HepG2 (cell line): ENCODE results near the gene PTTG1. TPM values are rescaled to one million over a fixed set of nuclear protein-coding genes. Genes with fewer than 3 reads are reported as not detected.
A peak's percentile ranks its signal among the peaks of the same experiment; 100 is the strongest.

Source experiments
- HNF4A ChIP-seq: sonication (generic); formaldehyde crosslinking; IDR thresholded peaks from 2 replicates; pipeline ENCODE4 v1.4.0; 2020; ENCODE audit warnings: missing genetic modification reagents
- HNRNPL ChIP-seq: fragments of 200-400 bp; formaldehyde crosslinking; IDR thresholded peaks from 2 replicates; pipeline ENCODE4 v1.6.1; 2017; ENCODE audit warnings: mild to moderate bottlenecking, low read depth, low read length
- MIXL1 ChIP-seq: IDR thresholded peaks from 2 replicates; pipeline ENCODE4 v1.6.1; 2016
- PAWR ChIP-seq: sonication (generic); formaldehyde crosslinking; IDR thresholded peaks from 2 replicates; pipeline ENCODE4 v1.4.0; 2020; ENCODE audit warnings: missing genetic modification reagents, mild to moderate bottlenecking, borderline replicate concordance
- SMC3 ChIP-seq: IDR thresholded peaks from 2 replicates; pipeline ENCODE4 v1.6.1; 2011; ENCODE audit warnings: low read length, improper control_type of control experiment
- SPEN ChIP-seq: sonication (generic); formaldehyde crosslinking; IDR thresholded peaks from 2 replicates; pipeline ENCODE4 v1.5.1; 2020; ENCODE audit warnings: low read depth, mild to moderate bottlenecking, missing genetic modification reagents
- SRSF4 ChIP-seq: fragments of 200-400 bp; formaldehyde crosslinking; IDR thresholded peaks from one replicate; pipeline ENCODE4 v1.6.1; 2018; ENCODE audit warnings: mild to moderate bottlenecking, low read depth, low read length, moderate library complexity; ENCODE audit not compliant: poor library complexity, severe bottlenecking
- ZNF180 ChIP-seq: sonication (generic); formaldehyde crosslinking; IDR thresholded peaks from 2 replicates; pipeline ENCODE4 v1.4.0; 2020; ENCODE audit warnings: low read depth, missing genetic modification reagents, borderline replicate concordance
- ZNF460 ChIP-seq: sonication (generic); formaldehyde crosslinking; IDR thresholded peaks from 2 replicates; pipeline ENCODE4 v1.5.1; 2020; ENCODE audit warnings: missing genetic modification reagents, mild to moderate bottlenecking, borderline replicate concordance
- ZNF777 ChIP-seq: sonication (generic); formaldehyde crosslinking; IDR thresholded peaks from 2 replicates; pipeline ENCODE4 v1.4.0; 2020; ENCODE audit warnings: missing genetic modification reagents
- polyA plus RNA-seq, 8 experiments: library from polyadenylated mRNA; depleted of rRNA in 3 of 8; stranded (reverse) in 7 of 8; unstranded in 1 of 8; fragments of >200 nt; fragmentation: Illumina TruSeq in 4 of 8; extraction: Trizol in 4 of 8; gene quantifications; 2 replicates each; pipeline versions ENCODE4 v1.2.1 to v1.2.3, GENCODE V29; 2011 to 2016; ENCODE audit warnings: low read depth in 4 of 8, missing spikeins in 1 of 8, mixed read lengths in 1 of 8; ENCODE audit not compliant: insufficient read depth in 1 of 8
- total RNA-seq, 5 experiments: library from RNA; depleted of rRNA; stranded (reverse); fragments of >200 nt; fragmentation: Illumina TruSeq; extraction: Trizol; gene quantifications; 2 replicates each; pipeline ENCODE4 v1.2.3, GENCODE V29; 2016; ENCODE audit warnings: low read depth in 1 of 5
- TF ChIP-seq, protein P1 (sequence below): sonication (generic); formaldehyde crosslinking; IDR thresholded peaks from 2 replicates; pipeline ENCODE4 v1.9.0; 2021; ENCODE audit warnings: mild to moderate bottlenecking, missing genetic modification reagents
- TF ChIP-seq, protein P2 (sequence below): sonication (generic); formaldehyde crosslinking; IDR thresholded peaks from 2 replicates; pipeline ENCODE4 v1.4.0; 2020; ENCODE audit warnings: mild to moderate bottlenecking, missing genetic modification reagents
- TF ChIP-seq, protein P3 (sequence below): sonication (generic); formaldehyde crosslinking; IDR thresholded peaks from 2 replicates; pipeline ENCODE4 v1.4.0; 2020; ENCODE audit warnings: missing genetic modification reagents, borderline replicate concordance

PTTG1 gene
- total and polyA plus RNA-seq, 2 of the 13 experiments (the other 11 are each of a cell fraction or from before 2014, with no cell fraction given), result 102 to 161 TPM

- TF ChIP-seq, protein P1, sequence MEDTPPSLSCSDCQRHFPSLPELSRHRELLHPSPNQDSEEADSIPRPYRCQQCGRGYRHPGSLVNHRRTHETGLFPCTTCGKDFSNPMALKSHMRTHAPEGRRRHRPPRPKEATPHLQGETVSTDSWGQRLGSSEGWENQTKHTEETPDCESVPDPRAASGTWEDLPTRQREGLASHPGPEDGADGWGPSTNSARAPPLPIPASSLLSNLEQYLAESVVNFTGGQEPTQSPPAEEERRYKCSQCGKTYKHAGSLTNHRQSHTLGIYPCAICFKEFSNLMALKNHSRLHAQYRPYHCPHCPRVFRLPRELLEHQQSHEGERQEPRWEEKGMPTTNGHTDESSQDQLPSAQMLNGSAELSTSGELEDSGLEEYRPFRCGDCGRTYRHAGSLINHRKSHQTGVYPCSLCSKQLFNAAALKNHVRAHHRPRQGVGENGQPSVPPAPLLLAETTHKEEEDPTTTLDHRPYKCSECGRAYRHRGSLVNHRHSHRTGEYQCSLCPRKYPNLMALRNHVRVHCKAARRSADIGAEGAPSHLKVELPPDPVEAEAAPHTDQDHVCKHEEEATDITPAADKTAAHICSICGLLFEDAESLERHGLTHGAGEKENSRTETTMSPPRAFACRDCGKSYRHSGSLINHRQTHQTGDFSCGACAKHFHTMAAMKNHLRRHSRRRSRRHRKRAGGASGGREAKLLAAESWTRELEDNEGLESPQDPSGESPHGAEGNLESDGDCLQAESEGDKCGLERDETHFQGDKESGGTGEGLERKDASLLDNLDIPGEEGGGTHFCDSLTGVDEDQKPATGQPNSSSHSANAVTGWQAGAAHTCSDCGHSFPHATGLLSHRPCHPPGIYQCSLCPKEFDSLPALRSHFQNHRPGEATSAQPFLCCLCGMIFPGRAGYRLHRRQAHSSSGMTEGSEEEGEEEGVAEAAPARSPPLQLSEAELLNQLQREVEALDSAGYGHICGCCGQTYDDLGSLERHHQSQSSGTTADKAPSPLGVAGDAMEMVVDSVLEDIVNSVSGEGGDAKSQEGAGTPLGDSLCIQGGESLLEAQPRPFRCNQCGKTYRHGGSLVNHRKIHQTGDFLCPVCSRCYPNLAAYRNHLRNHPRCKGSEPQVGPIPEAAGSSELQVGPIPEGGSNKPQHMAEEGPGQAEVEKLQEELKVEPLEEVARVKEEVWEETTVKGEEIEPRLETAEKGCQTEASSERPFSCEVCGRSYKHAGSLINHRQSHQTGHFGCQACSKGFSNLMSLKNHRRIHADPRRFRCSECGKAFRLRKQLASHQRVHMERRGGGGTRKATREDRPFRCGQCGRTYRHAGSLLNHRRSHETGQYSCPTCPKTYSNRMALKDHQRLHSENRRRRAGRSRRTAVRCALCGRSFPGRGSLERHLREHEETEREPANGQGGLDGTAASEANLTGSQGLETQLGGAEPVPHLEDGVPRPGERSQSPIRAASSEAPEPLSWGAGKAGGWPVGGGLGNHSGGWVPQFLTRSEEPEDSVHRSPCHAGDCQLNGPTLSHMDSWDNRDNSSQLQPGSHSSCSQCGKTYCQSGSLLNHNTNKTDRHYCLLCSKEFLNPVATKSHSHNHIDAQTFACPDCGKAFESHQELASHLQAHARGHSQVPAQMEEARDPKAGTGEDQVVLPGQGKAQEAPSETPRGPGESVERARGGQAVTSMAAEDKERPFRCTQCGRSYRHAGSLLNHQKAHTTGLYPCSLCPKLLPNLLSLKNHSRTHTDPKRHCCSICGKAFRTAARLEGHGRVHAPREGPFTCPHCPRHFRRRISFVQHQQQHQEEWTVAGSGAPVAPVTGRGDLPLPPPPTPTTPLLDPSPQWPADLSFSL (CRISPR knock-in tag), result no peak
- TF ChIP-seq, protein P2, sequence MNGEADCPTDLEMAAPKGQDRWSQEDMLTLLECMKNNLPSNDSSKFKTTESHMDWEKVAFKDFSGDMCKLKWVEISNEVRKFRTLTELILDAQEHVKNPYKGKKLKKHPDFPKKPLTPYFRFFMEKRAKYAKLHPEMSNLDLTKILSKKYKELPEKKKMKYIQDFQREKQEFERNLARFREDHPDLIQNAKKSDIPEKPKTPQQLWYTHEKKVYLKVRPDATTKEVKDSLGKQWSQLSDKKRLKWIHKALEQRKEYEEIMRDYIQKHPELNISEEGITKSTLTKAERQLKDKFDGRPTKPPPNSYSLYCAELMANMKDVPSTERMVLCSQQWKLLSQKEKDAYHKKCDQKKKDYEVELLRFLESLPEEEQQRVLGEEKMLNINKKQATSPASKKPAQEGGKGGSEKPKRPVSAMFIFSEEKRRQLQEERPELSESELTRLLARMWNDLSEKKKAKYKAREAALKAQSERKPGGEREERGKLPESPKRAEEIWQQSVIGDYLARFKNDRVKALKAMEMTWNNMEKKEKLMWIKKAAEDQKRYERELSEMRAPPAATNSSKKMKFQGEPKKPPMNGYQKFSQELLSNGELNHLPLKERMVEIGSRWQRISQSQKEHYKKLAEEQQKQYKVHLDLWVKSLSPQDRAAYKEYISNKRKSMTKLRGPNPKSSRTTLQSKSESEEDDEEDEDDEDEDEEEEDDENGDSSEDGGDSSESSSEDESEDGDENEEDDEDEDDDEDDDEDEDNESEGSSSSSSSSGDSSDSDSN (CRISPR knock-in tag), result peak; percentile 84
- TF ChIP-seq SPEN (CRISPR knock-in tag) (peak; percentile 57; the same call in 1 of the 2 replicates), HNRNPL (no peak), ZNF180 (CRISPR knock-in tag) (no peak), MIXL1 (CRISPR knock-in tag) (peak; percentile 55; the same call in 1 of the 2 replicates), SMC3 (no peak), HNF4A (CRISPR knock-in tag) (peak; percentile 57), SRSF4 (no peak), PAWR (CRISPR knock-in tag) (0 out of 2 replicates have a peak, but pooled peaks have one; percentile 57), ZNF460 (peak; percentile 33; the same call in 1 of the 2 replicates), ZNF777 (peak; percentile 35; the same call in 1 of the 2 replicates)
- TF ChIP-seq, protein P3, sequence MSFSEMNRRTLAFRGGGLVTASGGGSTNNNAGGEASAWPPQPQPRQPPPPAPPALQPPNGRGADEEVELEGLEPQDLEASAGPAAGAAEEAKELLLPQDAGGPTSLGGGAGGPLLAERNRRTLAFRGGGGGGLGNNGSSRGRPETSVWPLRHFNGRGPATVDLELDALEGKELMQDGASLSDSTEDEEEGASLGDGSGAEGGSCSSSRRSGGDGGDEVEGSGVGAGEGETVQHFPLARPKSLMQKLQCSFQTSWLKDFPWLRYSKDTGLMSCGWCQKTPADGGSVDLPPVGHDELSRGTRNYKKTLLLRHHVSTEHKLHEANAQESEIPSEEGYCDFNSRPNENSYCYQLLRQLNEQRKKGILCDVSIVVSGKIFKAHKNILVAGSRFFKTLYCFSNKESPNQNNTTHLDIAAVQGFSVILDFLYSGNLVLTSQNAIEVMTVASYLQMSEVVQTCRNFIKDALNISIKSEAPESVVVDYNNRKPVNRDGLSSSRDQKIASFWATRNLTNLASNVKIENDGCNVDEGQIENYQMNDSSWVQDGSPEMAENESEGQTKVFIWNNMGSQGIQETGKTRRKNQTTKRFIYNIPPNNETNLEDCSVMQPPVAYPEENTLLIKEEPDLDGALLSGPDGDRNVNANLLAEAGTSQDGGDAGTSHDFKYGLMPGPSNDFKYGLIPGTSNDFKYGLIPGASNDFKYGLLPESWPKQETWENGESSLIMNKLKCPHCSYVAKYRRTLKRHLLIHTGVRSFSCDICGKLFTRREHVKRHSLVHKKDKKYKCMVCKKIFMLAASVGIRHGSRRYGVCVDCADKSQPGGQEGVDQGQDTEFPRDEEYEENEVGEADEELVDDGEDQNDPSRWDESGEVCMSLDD (CRISPR knock-in tag), result peak; percentile 65
These were observed 46.1 kb downstream of the PTTG1 start (continued) for GRCh38 chr5:160467555-160468362.
